ENCODE data around the gene TNRC6C. TPM values are rescaled to one million over a fixed set of nuclear protein-coding genes. Genes with fewer than 3 reads are reported as not detected.

The TNRC6C gene
- polyA plus RNA-seq, 1 donor from 2014 or later = 3.0 TPM

GRCh38 chr17:78001612-78002011 lies 43.1 kb downstream of the TNRC6C start:
- Mint-ChIP-seq H3K27me3 (no peaks in the 10 kb centered on the region), H3K36me3 (peaks cover 3% of the 10 kb centered on the region), H3K9me3 (no peaks in the 10 kb centered on the region), H3K27ac (no peak overlapping the region), H3K4me1 (peaks cover 11 to 29% (median 28%) of the 10 kb centered on the region in 3 donors), H3K4me3 (no peak overlapping the region)

GRCh38 chr17:78002166-78002565 lies 43.7 kb downstream of the TNRC6C start:
- Mint-ChIP-seq H3K4me3 (no peak overlapping the region), H3K36me3 (peaks cover 3% of the 10 kb centered on the region), H3K9me3 (no peaks in the 10 kb centered on the region), H3K27me3 (no peaks in the 10 kb centered on the region), H3K4me1 (peaks cover 11 to 28% (median 25%) of the 10 kb centered on the region in 3 donors), H3K27ac (no peak overlapping the region)

- H3K27me3 Mint-ChIP-seq = no peaks in the 10 kb centered on the region
- H3K4me1 Mint-ChIP-seq = peaks cover 5 to 19% (median 16%) of the 10 kb centered on the region in 3 donors
- no peak overlapping the region for H3K27ac Mint-ChIP-seq
- no peaks in the 10 kb centered on the region for H3K9me3 Mint-ChIP-seq
- H3K4me3 Mint-ChIP-seq = no peak overlapping the region
- peaks cover 3% of the 10 kb centered on the region for H3K36me3 Mint-ChIP-seq
Observed at GRCh38 chr17:78005452-78006171, 47.1 kb downstream of the TNRC6C start.

- Mint-ChIP-seq H3K36me3 (peaks cover 3% of the 10 kb centered on the region), H3K9me3 (no peaks in the 10 kb centered on the region), H3K4me3 (no peak overlapping the region), H3K27me3 (no peaks in the 10 kb centered on the region), H3K27ac (no peak overlapping the region), H3K4me1 (peaks cover 8 to 15% (median 13%) of the 10 kb centered on the region in 3 donors)
Observed at GRCh38 chr17:78006338-78006737, 47.8 kb downstream of the TNRC6C start.

GRCh38 chr17:78007647-78008046 lies 49.1 kb downstream of the TNRC6C start:
- H3K9me3 Mint-ChIP-seq = no peaks in the 10 kb centered on the region
- no peak overlapping the region for H3K27ac Mint-ChIP-seq
- H3K4me3 Mint-ChIP-seq = no peak overlapping the region
- no peaks in the 10 kb centered on the region for H3K27me3 Mint-ChIP-seq
- H3K4me1 Mint-ChIP-seq = peaks cover 8 to 14% (median 13%) of the 10 kb centered on the region in 3 donors
- H3K36me3 Mint-ChIP-seq = peaks cover 3% of the 10 kb centered on the region

- H3K27me3 Mint-ChIP-seq = no peaks in the 10 kb centered on the region
- H3K9me3 Mint-ChIP-seq = no peaks in the 10 kb centered on the region
- peaks cover 8 to 11% (median 10%) of the 10 kb centered on the region in 3 donors for H3K4me1 Mint-ChIP-seq
- H3K36me3 Mint-ChIP-seq = no peaks in the 10 kb centered on the region
- H3K27ac Mint-ChIP-seq = no peak overlapping the region
- no peak overlapping the region for H3K4me3 Mint-ChIP-seq
Observed at GRCh38 chr17:78010759-78011158, 52.3 kb downstream of the TNRC6C start.

GRCh38 chr17:78012428-78012827 lies 53.9 kb downstream of the TNRC6C start:
- H3K36me3 Mint-ChIP-seq = no peaks in the 10 kb centered on the region
- no peak overlapping the region for H3K4me3 Mint-ChIP-seq
- H3K4me1 Mint-ChIP-seq = peaks cover 5 to 8% (median 6%) of the 10 kb centered on the region in 3 donors
- no peaks in the 10 kb centered on the region for H3K27me3 Mint-ChIP-seq
- no peak overlapping the region for H3K27ac Mint-ChIP-seq
- H3K9me3 Mint-ChIP-seq = no peaks in the 10 kb centered on the region

GRCh38 chr17:78013683-78014467 lies 55.4 kb downstream of the TNRC6C start:
- H3K27ac Mint-ChIP-seq = no peak overlapping the region
- H3K36me3 Mint-ChIP-seq = no peaks in the 10 kb centered on the region
- no peaks in the 10 kb centered on the region for H3K27me3 Mint-ChIP-seq
- no peak overlapping the region for H3K4me3 Mint-ChIP-seq
- H3K4me1 Mint-ChIP-seq = peaks cover 5 to 9% (median 7%) of the 10 kb centered on the region in 3 donors
- no peaks in the 10 kb centered on the region for H3K9me3 Mint-ChIP-seq

- Mint-ChIP-seq H3K4me3 (no peak overlapping the region), H3K27me3 (no peaks in the 10 kb centered on the region), H3K36me3 (no peaks in the 10 kb centered on the region), H3K4me1 (peaks cover 5 to 12% (median 9%) of the 10 kb centered on the region in 3 donors), H3K9me3 (no peaks in the 10 kb centered on the region), H3K27ac (no peak overlapping the region)
Observed at GRCh38 chr17:78014646-78015045, 56.1 kb downstream of the TNRC6C start.

- no peaks in the 10 kb centered on the region for H3K36me3 Mint-ChIP-seq
- no peak overlapping the region for H3K4me3 Mint-ChIP-seq
- H3K4me1 Mint-ChIP-seq = peaks cover 10 to 22% (median 11%) of the 10 kb centered on the region in 3 donors
- H3K27ac Mint-ChIP-seq = no peak overlapping the region
- H3K9me3 Mint-ChIP-seq = no peaks in the 10 kb centered on the region
- no peaks in the 10 kb centered on the region for H3K27me3 Mint-ChIP-seq
Observed at GRCh38 chr17:78016852-78017251, 58.3 kb downstream of the TNRC6C start.

GRCh38 chr17:78019367-78019975 lies 61.0 kb downstream of the TNRC6C start:
- no peak overlapping the region for H3K4me3 Mint-ChIP-seq
- no peaks in the 10 kb centered on the region for H3K27me3 Mint-ChIP-seq
- H3K4me1 Mint-ChIP-seq = peaks cover 6 to 16% (median 8%) of the 10 kb centered on the region in 3 donors
- peaks cover 2% of the 10 kb centered on the region for H3K36me3 Mint-ChIP-seq
- H3K9me3 Mint-ChIP-seq = no peaks in the 10 kb centered on the region
- H3K27ac Mint-ChIP-seq = peak overlapping the region in 1 of 3 donors; percentile 48

GRCh38 chr17:78019976-78020716 lies 61.6 kb downstream of the TNRC6C start:
- Mint-ChIP-seq H3K27ac (peak overlapping the region in 1 of 3 donors; percentile 48), H3K27me3 (no peaks in the 10 kb centered on the region), H3K4me3 (peak overlapping the region in 1 of 4 donors; percentile 20), H3K36me3 (peaks cover 2% of the 10 kb centered on the region), H3K9me3 (no peaks in the 10 kb centered on the region), H3K4me1 (peaks cover 6 to 16% (median 8%) of the 10 kb centered on the region in 3 donors)

GRCh38 chr17:78020717-78021108 lies 62.2 kb downstream of the TNRC6C start:
- Mint-ChIP-seq H3K4me3 (peak overlapping the region in 1 of 4 donors; percentile 20), H3K27ac (no peak overlapping the region), H3K27me3 (no peaks in the 10 kb centered on the region), H3K9me3 (no peaks in the 10 kb centered on the region), H3K36me3 (peaks cover 2% of the 10 kb centered on the region), H3K4me1 (peaks cover 6 to 16% (median 8%) of the 10 kb centered on the region in 3 donors)

GRCh38 chr17:78022425-78022824 lies 63.9 kb downstream of the TNRC6C start:
- H3K36me3 Mint-ChIP-seq = peaks cover 2% of the 10 kb centered on the region
- peak overlapping the region in 1 of 4 donors; percentile 21 for H3K4me3 Mint-ChIP-seq
- H3K27ac Mint-ChIP-seq = no peak overlapping the region
- H3K27me3 Mint-ChIP-seq = no peaks in the 10 kb centered on the region
- H3K4me1 Mint-ChIP-seq = peaks cover 6 to 16% (median 8%) of the 10 kb centered on the region in 3 donors
- no peaks in the 10 kb centered on the region for H3K9me3 Mint-ChIP-seq
